Stimulated activated CD8-positive, alpha-beta memory T cell treated with anti-CD3 and anti-CD28 coated beads, Interleukin-2, amount 100 ng/mL, for 48 hours (primary cell): ENCODE measurements around the gene PHACTR1.
A peak's percentile ranks its signal among the peaks of the same experiment; 100 is the strongest.

Experiments
- DNase-seq, 2 donors: peaks; one replicate each; pipeline ENCODE4 v3.0.0-alpha.2; 2020; ENCODE audit warnings: low read depth in 2 of 2

PHACTR1 gene

GRCh38 chr6:12951415-12951814 lies 234.8 kb downstream of the PHACTR1 start:
- no peak for DNase-seq

- no peak for DNase-seq
These were observed 235.8 kb downstream of the PHACTR1 start for GRCh38 chr6:12952318-12952717.

GRCh38 chr6:12955956-12956355 lies 239.4 kb downstream of the PHACTR1 start:
- DNase-seq: no peak

- no peak for DNase-seq
These were observed 240.4 kb downstream of the PHACTR1 start for GRCh38 chr6:12956991-12957320.

- peak in 1 of 2 donors; percentile 2 for DNase-seq
These were observed 240.9 kb downstream of the PHACTR1 start for GRCh38 chr6:12957321-12958051.

- no peak for DNase-seq
These were observed 241.6 kb downstream of the PHACTR1 start for GRCh38 chr6:12958052-12958706.

- no peak for DNase-seq
These were observed 245.2 kb downstream of the PHACTR1 start for GRCh38 chr6:12961761-12962160.

- DNase-seq: no peak
These were observed 246.0 kb downstream of the PHACTR1 start for GRCh38 chr6:12962529-12962928.

GRCh38 chr6:12962987-12963386 lies 246.4 kb downstream of the PHACTR1 start:
- no peak for DNase-seq

GRCh38 chr6:12963567-12963966 lies 247.0 kb downstream of the PHACTR1 start:
- no peak for DNase-seq

- no peak for DNase-seq
These were observed 251.1 kb downstream of the PHACTR1 start for GRCh38 chr6:12967686-12968085.

- DNase-seq: no peak
These were observed 251.7 kb downstream of the PHACTR1 start for GRCh38 chr6:12968290-12968689.

- no peak for DNase-seq
These were observed 252.4 kb downstream of the PHACTR1 start for GRCh38 chr6:12968839-12969558.

- no peak for DNase-seq
These were observed 253.4 kb downstream of the PHACTR1 start for GRCh38 chr6:12969966-12970365.

GRCh38 chr6:12973386-12973785 lies 256.8 kb downstream of the PHACTR1 start:
- DNase-seq: no peak

GRCh38 chr6:12974551-12974950 lies 258.0 kb downstream of the PHACTR1 start:
- DNase-seq: no peak

GRCh38 chr6:12976366-12976765 lies 259.8 kb downstream of the PHACTR1 start:
- no peak for DNase-seq

- no peak for DNase-seq
These were observed 260.6 kb downstream of the PHACTR1 start for GRCh38 chr6:12977206-12977605.

GRCh38 chr6:12977806-12978205 lies 261.2 kb downstream of the PHACTR1 start:
- DNase-seq: no peak

GRCh38 chr6:12980741-12981140 lies 264.2 kb downstream of the PHACTR1 start:
- DNase-seq: no peak

- no peak for DNase-seq
These were observed 268.2 kb downstream of the PHACTR1 start for GRCh38 chr6:12984776-12985175.

GRCh38 chr6:12987783-12988182 lies 271.2 kb downstream of the PHACTR1 start:
- no peak for DNase-seq

GRCh38 chr6:12990162-12990561 lies 273.6 kb downstream of the PHACTR1 start:
- DNase-seq: no peak
